Embryonic facial prominence (tissue), 1 donor: Measurements from ENCODE around the gene C3orf33.

Source experiments
- DNase-seq: peaks from one replicate; pipeline ENCODE4 v3.0.0-alpha.2; 2016; ENCODE audit errors: extremely low spot score

C3orf33 gene

DNA sequence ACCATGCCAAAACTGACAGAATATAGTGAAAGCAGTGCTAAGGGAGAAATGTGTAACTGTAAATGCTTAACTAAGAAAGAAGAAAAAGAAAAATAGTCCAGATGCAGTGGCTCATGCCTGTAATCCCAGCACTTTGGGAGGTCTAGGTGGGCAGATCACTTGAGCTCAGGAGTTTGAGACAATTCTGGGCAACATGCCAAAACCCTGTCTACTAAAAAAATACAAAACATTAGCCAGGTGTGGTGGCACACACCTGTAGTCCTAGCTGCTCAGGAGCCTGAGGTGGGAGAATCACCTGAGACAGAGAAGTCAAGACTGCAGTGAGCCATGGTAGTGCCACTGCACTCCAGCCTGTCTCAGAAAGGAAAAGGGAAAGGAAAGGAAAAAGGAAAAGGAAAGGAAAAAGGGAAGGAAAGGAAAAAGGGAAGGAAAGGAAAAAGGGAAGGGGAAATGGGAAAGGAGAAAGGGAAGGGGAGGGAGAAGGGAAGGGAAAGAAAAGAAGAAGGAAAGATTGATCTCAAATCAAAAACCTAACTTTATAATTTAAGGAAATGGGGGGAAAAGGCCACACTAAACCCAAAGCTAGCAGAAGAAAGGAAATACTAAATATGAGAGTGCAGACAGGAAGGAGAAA lies 20.3 kb downstream of the C3orf33 start:
- no peak for DNase-seq

- no peak for DNase-seq
These were observed 23.6 kb downstream of the C3orf33 start for GRCh38 chr3:155782390-155782953.

DNA sequence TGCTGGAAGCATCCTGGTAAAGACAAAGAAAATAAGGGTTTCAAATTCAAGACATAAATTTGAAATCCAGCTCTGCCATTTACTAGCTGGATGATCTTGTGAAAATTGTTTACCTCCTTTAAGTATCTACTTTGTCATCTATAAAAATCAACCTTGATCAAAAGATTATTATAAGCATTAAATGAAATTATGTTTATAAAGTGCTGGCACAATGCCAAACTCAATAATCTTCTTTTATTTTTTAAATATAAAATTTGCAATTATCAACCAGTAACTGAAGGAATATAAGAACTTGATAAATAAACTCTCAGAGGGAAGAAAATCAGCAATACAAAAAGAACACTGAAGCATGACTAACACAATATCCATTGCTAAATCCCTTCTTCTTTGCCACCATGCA lies 25.8 kb downstream of the C3orf33 start:
- no peak for DNase-seq

DNA sequence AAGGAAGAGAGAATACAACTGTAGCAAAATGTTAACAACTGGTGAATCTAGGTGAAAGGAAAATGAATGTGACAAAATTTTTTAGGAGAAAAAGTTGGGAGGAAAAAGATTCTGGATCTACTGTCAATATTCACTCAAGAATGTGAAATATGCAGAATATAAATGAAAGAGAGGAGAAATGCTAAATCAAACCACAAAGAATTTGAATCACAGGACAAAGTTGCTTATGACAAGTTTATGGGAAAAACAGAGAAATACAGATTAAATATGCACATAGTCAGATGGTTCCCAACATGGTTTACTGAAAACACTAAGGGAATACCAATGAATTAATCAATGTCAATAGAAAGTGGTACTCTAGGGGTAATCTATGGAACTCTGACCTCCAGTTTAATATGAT lies 27.6 kb downstream of the C3orf33 start:
- DNase-seq: no peak

- DNase-seq: no peak
These were observed 33.3 kb downstream of the C3orf33 start for GRCh38 chr3:155772801-155773200.

DNA sequence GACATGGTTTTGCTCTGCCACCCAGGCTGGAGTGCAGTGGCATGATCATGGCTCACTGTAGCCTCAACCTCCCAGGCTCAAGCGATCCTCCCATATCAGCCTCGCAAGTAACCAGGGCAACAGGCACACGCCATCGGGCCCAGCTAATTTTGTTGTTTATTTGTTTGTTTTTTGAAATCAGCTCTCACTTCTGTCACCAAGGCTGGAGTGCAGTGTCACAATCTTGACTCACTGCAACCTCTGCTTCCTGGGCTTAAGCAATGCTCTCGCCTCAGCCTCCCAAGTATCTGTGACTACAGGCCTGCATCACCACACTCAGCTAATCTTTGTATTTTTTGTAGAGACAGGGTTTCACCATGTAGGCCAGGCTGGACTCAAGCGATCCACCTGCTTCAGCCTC lies 35.0 kb downstream of the C3orf33 start:
- no peak for DNase-seq

- DNase-seq: no peak
These were observed 39.9 kb downstream of the C3orf33 start for GRCh38 chr3:155766206-155766605.

DNA sequence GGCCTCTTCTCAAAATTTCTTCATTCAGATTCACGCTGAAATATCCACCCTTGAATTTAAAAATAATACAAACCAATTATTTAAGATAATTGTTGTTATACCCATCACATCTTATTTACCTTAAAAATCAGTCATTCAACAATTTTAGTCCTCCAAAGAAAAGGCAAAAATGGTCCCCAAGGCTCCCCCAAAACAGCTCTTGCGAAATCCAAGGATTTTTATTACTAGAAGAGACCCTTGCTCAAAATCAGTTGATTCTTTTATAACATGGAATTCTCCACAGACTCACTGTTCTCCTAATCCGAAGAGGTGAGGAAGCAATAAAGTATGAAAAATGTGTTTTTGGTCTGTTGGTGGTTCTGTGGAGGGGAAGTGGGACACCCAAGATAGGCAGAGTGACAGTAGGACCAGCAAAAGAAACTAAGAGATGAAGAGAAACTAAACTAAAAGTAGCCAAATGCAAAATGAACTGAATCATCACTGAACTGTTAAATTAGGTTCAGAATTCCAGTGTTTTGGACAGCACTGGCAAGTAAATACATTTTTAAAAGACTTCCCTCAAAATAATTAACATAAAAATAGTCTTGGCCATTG lies 42.1 kb downstream of the C3orf33 start:
- DNase-seq: no peak

- no peak for DNase-seq
These were observed 45.4 kb downstream of the C3orf33 start for GRCh38 chr3:155760653-155761052.

DNA sequence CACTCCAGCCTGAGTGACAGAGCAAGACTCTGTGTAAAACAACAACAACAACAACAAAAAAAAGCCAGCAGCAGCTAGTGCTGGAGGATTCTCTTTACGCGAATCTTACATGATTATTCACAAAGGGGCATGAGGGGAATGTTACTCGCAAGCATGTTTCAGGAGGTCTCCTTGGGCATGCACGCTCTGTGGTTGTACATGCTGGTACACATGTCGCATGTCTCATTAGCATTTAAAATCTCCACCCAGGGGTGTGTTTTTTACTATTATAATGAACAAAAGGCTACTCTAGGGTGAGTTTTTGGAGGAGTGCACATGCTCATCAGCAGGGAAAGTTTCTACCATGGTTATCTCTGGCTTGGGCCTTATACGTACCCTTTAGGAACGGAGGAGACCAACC lies 48.5 kb downstream of the C3orf33 start:
- no peak for DNase-seq

GRCh38 chr3:155753038-155753639 lies 52.9 kb downstream of the C3orf33 start:
- DNase-seq: no peak

DNA sequence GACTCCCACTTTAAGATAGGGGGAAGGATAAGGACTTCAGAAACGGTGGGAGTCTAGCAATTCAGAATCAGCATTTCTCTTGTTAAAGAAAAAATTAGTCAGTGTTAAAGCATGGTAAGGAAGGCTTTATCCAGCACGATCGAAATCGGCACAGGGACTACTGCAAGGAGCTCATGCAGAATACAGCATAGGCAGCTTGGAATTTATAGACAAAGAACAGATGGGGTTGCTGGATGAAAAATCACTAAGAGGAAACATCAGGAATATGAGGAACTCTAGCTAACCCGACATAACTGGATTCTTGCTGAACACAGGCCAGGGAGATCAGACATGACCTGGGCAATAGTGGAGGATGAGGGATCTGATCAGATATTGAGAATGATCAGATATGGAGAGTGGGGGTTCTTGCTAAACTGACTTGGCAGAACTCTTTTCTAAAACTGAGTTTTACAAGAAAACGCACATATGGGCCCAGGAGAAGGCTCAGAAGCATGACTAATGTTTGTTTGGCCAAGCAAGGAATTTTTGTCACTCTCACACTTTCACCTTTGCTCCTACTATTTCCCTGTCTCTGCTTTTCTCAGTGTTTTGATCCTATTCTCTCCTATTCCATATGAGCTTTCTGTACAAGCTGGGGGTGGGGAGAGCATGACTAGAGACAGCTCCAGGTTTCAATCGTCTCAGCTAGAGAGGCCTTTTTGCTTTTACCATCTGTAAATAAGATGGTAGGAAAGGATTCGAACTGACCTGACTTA lies 57.3 kb downstream of the C3orf33 start:
- DNase-seq: no peak

- DNase-seq: no peak
These were observed 58.2 kb downstream of the C3orf33 start for GRCh38 chr3:155747946-155748290.

DNA sequence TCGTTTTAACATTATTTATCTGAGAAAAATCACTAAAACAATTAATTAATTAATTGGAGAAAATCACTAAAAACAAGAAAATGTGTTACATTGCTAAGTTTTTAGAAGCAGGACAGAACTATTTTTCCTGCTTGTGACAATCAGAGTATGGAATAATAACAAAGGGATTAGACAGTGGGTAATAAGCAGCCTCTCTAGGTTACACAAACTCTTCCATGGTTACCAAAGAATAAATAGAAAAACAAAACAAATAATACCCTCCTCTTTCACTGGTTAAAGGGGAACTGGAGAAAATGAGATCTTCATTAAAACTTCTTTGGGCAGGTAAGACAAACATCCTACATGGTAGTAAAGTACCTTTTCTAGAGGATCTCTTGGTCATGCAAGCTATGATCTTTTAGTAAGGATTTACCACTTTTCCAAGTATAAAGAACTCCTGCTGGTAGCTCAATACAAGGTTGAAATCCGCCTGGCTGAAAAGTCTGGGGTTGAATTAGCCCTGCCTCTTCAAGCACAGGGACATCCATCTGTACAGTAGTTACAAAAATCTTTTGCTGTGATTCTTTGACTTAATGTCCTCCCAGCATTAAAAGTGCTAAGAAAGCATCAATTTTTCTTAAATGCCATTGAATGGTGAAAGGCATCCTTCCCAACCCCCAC lies 58.7 kb downstream of the C3orf33 start:
- DNase-seq: no peak

DNA sequence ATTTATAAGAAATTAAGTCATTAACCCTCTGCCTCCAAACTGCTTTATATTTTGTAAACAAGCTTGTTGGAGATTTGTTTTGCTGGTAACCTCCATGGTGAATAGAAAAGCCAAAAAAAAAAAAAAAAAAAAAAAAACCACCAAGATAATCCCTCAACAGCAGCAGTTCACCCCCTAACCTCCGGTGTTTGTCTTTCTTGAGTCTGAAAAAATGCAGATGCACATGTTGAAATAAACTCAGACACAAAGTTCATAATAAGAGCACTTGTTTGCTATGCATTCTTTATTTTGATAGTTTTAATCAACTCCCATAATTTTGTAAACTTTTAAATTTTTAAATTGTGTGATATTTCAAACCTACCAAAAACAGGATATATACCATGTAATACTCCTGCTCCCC lies 59.4 kb downstream of the C3orf33 start:
- DNase-seq: no peak

GRCh38 chr3:155745795-155746550 lies 60.1 kb downstream of the C3orf33 start:
- no peak for DNase-seq

- DNase-seq: peak; percentile 44
These were observed 61.3 kb downstream of the C3orf33 start, which contains the start of gene PLCH1 for GRCh38 chr3:155744626-155745324. Gene PLCH1 (minus strand): TSS chr3:155745071. CDS start chr3:155704224, 40,847 bp downstream.

GRCh38 chr3:155744010-155744625 lies 62.0 kb downstream of the C3orf33 start:
- no peak for DNase-seq

GRCh38 chr3:155743606-155744005 lies 62.5 kb downstream of the C3orf33 start:
- no peak for DNase-seq

GRCh38 chr3:155742349-155742965 lies 63.6 kb downstream of the C3orf33 start:
- no peak for DNase-seq
